ENCODE measurements around the gene MCF2L.
"Not testable (repeated sequence)": the region's sequence is repeated elsewhere in the genome, so short reads cannot be mapped to it uniquely, and the experiment has no call there.

The MCF2L gene

GRCh38 chr13:113057084-113057483, 88.1 kb downstream of the MCF2L start:
- H3K27ac Mint-ChIP-seq, result no peak overlapping the region

GRCh38 chr13:113057559-113057958, 88.5 kb downstream of the MCF2L start:
- not testable (repeated sequence) for H3K27ac Mint-ChIP-seq; DNase-seq (ENCODE audit: low spot score in 2 of 2); H3K36me3 Mint-ChIP-seq; H3K9me3 Mint-ChIP-seq; H3K27me3 Mint-ChIP-seq; ATAC-seq (ENCODE audit: low read depth); H3K4me1 Mint-ChIP-seq; H3K4me3 Mint-ChIP-seq

More at GRCh38 chr13:113057084-113057483, 88.1 kb downstream of the MCF2L start:
- Mint-ChIP-seq H3K27me3 (peaks cover 2% of the 10 kb centered on the region), H3K36me3 (peaks cover 4% of the 10 kb centered on the region), H3K4me1 (no peaks in the 10 kb centered on the region), H3K4me3 (no peak overlapping the region), H3K9me3 (no peaks in the 10 kb centered on the region)
- ATAC-seq (ENCODE audit: low read depth), result no peak
- DNase-seq (ENCODE audit: low spot score in 2 of 2), result no peak

- H3K27me3 Mint-ChIP-seq, result no peaks in the 10 kb centered on the region
- ATAC-seq (ENCODE audit: low read depth) (no peak), DNase-seq (ENCODE audit: low spot score in 2 of 2) (no peak)
- H3K27ac Mint-ChIP-seq, result no peak overlapping the region
- no peaks in the 10 kb centered on the region for H3K4me1 Mint-ChIP-seq
- no peak overlapping the region for H3K4me3 Mint-ChIP-seq
- H3K36me3 Mint-ChIP-seq, result peaks cover 1% of the 10 kb centered on the region
- no peaks in the 10 kb centered on the region for H3K9me3 Mint-ChIP-seq
Observed at GRCh38 chr13:113058129-113058987, 89.3 kb downstream of the MCF2L start.

DNA sequence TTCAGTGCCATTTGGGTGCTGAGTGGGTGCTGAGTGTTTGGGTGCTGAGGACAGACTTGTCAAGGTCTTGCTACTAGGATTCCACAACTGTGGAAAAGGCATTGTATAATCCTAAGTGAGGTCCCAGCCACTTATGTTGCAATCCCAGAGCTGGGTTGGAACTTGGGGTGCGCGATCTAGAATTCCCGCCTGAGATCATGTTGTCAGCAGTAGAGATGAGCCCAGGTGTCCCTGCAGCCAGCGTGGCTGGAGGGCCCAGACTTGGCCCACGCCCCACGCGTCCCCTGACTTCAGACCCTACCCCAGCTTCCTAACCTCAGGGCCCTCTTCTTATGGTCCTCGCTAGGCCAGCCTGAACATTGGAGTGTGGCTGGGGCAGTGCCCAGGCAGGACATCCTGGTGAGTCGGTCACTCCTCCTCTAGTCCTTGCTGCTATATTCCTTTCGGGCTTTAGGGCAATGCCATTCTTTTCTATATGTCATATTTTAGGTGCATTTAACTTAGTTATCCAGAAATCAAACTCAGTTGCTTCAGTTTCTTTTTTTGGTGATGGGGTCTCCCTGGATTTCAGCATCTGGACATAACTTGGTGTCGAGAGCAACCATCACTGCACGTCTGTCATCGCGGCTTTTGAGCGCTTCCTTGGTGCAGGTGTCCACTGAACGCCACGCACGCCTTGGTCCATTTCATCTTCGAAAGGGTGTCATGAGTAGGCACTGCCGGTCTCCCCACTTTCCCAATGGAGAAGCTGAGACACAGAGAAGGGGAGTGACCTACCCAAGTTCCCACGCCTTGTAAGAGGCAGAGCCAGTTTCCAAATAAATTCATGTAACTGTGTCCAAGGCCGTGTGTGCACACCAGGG, 90.2 kb downstream of the MCF2L start:
- Mint-ChIP-seq H3K4me3 (no peak overlapping the region), H3K36me3 (peaks cover 1% of the 10 kb centered on the region), H3K27ac (no peak overlapping the region), H3K27me3 (no peaks in the 10 kb centered on the region), H3K9me3 (no peaks in the 10 kb centered on the region), H3K4me1 (no peaks in the 10 kb centered on the region)
- ATAC-seq (ENCODE audit: low read depth) (no peak), DNase-seq (ENCODE audit: low spot score in 2 of 2) (no peak)

DNA sequence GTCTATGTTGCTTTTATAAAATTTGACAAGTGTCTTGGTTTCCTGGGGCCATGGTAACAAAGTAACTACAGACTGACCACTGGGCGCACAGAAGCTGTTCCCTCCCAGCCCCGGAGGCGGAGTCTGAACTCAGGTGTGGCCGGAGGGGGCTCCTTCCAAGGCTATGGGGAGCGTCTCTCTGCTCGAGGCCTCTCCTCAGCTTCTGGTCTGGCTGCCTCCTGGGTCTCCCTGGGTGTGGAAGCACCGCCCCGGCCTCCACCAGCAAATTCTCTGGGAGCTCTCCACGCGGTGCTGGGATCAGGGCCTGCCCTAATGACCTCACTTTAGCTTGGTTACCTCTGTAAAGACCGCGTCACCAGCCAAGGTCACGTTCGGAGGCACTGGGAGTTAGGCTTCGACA, 90.9 kb downstream of the MCF2L start:
- H3K36me3 Mint-ChIP-seq, result peaks cover 3% of the 10 kb centered on the region
- no peak overlapping the region for H3K4me3 Mint-ChIP-seq
- no peak for ATAC-seq (ENCODE audit: low read depth)
- no peak for DNase-seq (ENCODE audit: low spot score in 2 of 2)
- H3K27ac Mint-ChIP-seq, result no peak overlapping the region
- H3K27me3 Mint-ChIP-seq, result no peaks in the 10 kb centered on the region
- H3K9me3 Mint-ChIP-seq, result no peaks in the 10 kb centered on the region
- no peaks in the 10 kb centered on the region for H3K4me1 Mint-ChIP-seq

GRCh38 chr13:113060557-113061270, 91.7 kb downstream of the MCF2L start:
- no peak overlapping the region for H3K4me3 Mint-ChIP-seq
- H3K4me1 Mint-ChIP-seq, result no peaks in the 10 kb centered on the region
- no peak for ATAC-seq (ENCODE audit: low read depth)
- H3K27ac Mint-ChIP-seq, result no peak overlapping the region
- peaks cover 3% of the 10 kb centered on the region for H3K36me3 Mint-ChIP-seq
- DNase-seq (ENCODE audit: low spot score in 2 of 2), result no peak
- H3K9me3 Mint-ChIP-seq, result no peaks in the 10 kb centered on the region
- no peaks in the 10 kb centered on the region for H3K27me3 Mint-ChIP-seq

GRCh38 chr13:113061271-113061625, 92.2 kb downstream of the MCF2L start:
- DNase-seq (ENCODE audit: low spot score in 2 of 2), result no peak
- Mint-ChIP-seq H3K4me1 (no peaks in the 10 kb centered on the region), H3K27me3 (no peaks in the 10 kb centered on the region), H3K4me3 (no peak overlapping the region), H3K27ac (no peak overlapping the region), H3K9me3 (no peaks in the 10 kb centered on the region), H3K36me3 (peaks cover 3% of the 10 kb centered on the region)
- ATAC-seq (ENCODE audit: low read depth), result no peak

- DNase-seq (ENCODE audit: low spot score in 2 of 2) (no peak), ATAC-seq (ENCODE audit: low read depth) (no peak)
- Mint-ChIP-seq H3K4me3 (no peak overlapping the region), H3K9me3 (no peaks in the 10 kb centered on the region), H3K27ac (no peak overlapping the region), H3K36me3 (peaks cover 3% of the 10 kb centered on the region), H3K27me3 (no peaks in the 10 kb centered on the region), H3K4me1 (no peaks in the 10 kb centered on the region)
Observed at GRCh38 chr13:113061796-113062425, 92.9 kb downstream of the MCF2L start.

DNA sequence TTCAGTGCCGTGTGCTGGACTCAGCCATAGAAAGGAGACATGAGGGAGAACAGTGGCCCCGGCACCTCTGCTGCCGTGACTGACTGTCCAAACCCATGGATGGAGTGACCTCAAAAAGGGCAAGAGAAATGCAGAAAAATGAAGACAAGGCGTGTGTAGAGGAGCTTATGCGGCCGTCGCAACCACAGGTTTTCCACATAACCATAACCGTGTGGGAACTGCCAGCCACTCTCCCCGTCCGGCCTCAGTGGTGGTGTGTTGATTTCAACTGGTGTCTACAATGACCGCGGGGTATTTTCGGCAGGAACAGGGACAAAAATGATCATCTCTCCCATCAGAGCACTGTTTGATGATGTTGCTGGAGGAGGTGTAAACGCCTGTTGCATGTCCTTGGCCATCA, 93.7 kb downstream of the MCF2L start:
- no peaks in the 10 kb centered on the region for H3K27me3 Mint-ChIP-seq
- no peak overlapping the region for H3K4me3 Mint-ChIP-seq
- H3K9me3 Mint-ChIP-seq, result no peaks in the 10 kb centered on the region
- H3K4me1 Mint-ChIP-seq, result no peaks in the 10 kb centered on the region
- DNase-seq (ENCODE audit: low spot score in 2 of 2) (no peak), ATAC-seq (ENCODE audit: low read depth) (no peak)
- H3K36me3 Mint-ChIP-seq, result peaks cover 4% of the 10 kb centered on the region
- no peak overlapping the region for H3K27ac Mint-ChIP-seq

DNA sequence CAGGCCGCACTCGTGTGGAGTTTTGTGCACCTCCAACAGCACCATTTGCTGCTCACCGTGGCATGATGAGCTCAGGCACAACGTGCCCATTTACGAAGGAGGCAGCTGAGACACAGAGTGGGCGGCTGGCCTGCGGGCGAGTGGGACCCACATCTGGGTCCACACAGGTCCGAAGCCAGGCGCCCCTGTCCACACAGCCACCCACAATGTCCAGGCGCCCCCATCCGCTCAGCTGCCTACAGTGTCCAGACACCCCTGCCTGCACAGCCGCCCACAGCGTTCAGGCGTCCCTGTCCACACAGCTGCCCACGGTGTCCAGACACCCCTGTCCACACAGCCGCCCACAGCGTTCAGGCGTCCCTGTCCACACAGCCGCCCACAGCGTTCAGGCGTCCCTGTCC, 94.1 kb downstream of the MCF2L start:
- DNase-seq (ENCODE audit: low spot score in 2 of 2) (no peak), ATAC-seq (ENCODE audit: low read depth) (no peak)
- no peaks in the 10 kb centered on the region for H3K27me3 Mint-ChIP-seq
- no peak overlapping the region for H3K4me3 Mint-ChIP-seq
- H3K27ac Mint-ChIP-seq, result no peak overlapping the region
- H3K36me3 Mint-ChIP-seq, result peaks cover 4% of the 10 kb centered on the region
- H3K9me3 Mint-ChIP-seq, result no peaks in the 10 kb centered on the region
- no peaks in the 10 kb centered on the region for H3K4me1 Mint-ChIP-seq

DNA sequence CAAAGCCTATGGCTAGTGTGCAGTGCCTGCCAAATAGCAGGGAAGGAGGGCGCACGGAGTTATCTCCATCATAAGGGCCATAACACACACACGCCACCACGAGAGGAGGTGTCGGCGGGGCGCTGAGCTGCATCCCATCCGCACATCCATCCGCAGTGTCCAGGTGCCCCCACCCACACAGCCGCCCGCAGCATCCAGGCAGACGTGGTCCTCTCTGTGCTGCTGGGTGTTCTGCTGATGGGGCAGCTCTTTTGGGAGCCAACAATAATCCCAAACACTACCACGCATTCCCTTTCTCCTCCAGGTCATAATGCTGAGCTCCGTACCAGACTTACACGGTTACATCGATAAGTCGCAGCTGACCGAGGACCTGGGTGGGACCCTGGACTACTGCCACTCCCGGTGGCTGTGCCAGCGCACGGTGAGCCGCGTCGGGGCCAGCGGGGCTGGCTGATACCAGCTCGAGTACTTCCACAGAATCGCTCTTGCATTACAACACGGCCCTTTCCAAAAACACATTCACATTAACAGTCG, 95.1 kb downstream of the MCF2L start:
- peaks cover 4% of the 10 kb centered on the region for H3K36me3 Mint-ChIP-seq
- H3K9me3 Mint-ChIP-seq, result no peaks in the 10 kb centered on the region
- H3K4me1 Mint-ChIP-seq, result no peaks in the 10 kb centered on the region
- DNase-seq (ENCODE audit: low spot score in 2 of 2) (no peak), ATAC-seq (ENCODE audit: low read depth) (no peak)
- no peak overlapping the region for H3K4me3 Mint-ChIP-seq
- no peaks in the 10 kb centered on the region for H3K27me3 Mint-ChIP-seq
- H3K27ac Mint-ChIP-seq, result no peak overlapping the region

- Mint-ChIP-seq H3K4me1 (no peaks in the 10 kb centered on the region), H3K27me3 (no peaks in the 10 kb centered on the region), H3K27ac (no peak overlapping the region), H3K9me3 (no peaks in the 10 kb centered on the region), H3K4me3 (no peak overlapping the region), H3K36me3 (peaks cover 4% of the 10 kb centered on the region)
- DNase-seq (ENCODE audit: low spot score in 2 of 2) (no peak), ATAC-seq (ENCODE audit: low read depth) (no peak)
Observed at GRCh38 chr13:113064534-113065405, 95.8 kb downstream of the MCF2L start.

Data from memory B cell (primary cell).